ENCODE measurements around the gene TAS2R60. TPM values are rescaled to one million over a fixed set of nuclear protein-coding genes. Genes with fewer than 3 reads are reported as not detected.

TAS2R60 gene
- polyA plus RNA-seq, 3 donors, result 0.35 TPM; not detected in 2

- H3K36me3 Mint-ChIP-seq, result peaks cover 0 to 4% of the 10 kb centered on the region in 2 donors
- no CpG with 5 or more reads among the region's 3 CpGs for WGBS (ENCODE audit: insufficient coverage)
- H3K4me2 ChIP-seq (replicated peaks; ENCODE audit: extremely low read depth, low read length, poor library complexity, severe bottlenecking), result peak overlapping the region; percentile 59
Measured at GRCh38 chr7:143458681-143459080, 15.4 kb downstream of the TAS2R60 start.

GRCh38 chr7:143459359-143459758, 16.1 kb downstream of the TAS2R60 start:
- TF ChIP-seq CTCF (IDR thresholded peaks at IDR 0.05), result no peak
- DNase-seq, result no peak

More at GRCh38 chr7:143458681-143459080, 15.4 kb downstream of the TAS2R60 start:
- Histone ChIP-seq H3K4me3 (replicated peaks in 1 of 3; ENCODE audit: low read depth in 2 of 3, low read length in 3 of 3) (peak overlapping the region in 2 of 3 experiments; percentile 12 to 57), H3K9ac (ENCODE audit: insufficient read depth, low read length, poor library complexity, severe bottlenecking) (peak overlapping the region; percentile 2), H3K79me2 (ENCODE audit: insufficient read depth, low read length) (peaks cover 5% of the 10 kb centered on the region), H3K9me3 (replicated peaks in 1 of 2; ENCODE audit: control insufficient read depth in 1 of 2, insufficient read depth in 1 of 2, low read length in 2 of 2) (peaks cover 0 to 5% of the 10 kb centered on the region in 2 donors), H2AFZ (ENCODE audit: insufficient read depth, low read depth, low read length, poor library complexity, severe bottlenecking) (peak overlapping the region; percentile 61), H3K36me3 (replicated peaks in 1 of 2; ENCODE audit: control insufficient read depth in 1 of 2, insufficient read depth in 2 of 2, low read length in 2 of 2) (no peaks in the 10 kb centered on the region), H3K27ac (ENCODE audit: low read depth in 1 of 2, low read length in 2 of 2) (peak overlapping the region; percentile 41 to 82), H4K20me1 (ENCODE audit: insufficient read depth, low read length) (no peaks in the 10 kb centered on the region), H3K27me3 (ENCODE audit: control insufficient read depth in 2 of 2, insufficient read depth in 2 of 2, low read length in 2 of 2) (no peaks in the 10 kb centered on the region), H3K4me1 (ENCODE audit: control insufficient read depth in 1 of 2, insufficient read depth in 2 of 2, low read length in 2 of 2) (peaks cover 29 to 34% of the 10 kb centered on the region in 2 donors)
- Mint-ChIP-seq H3K27ac (peak overlapping the region in 6 of 7 donors; percentile 72 to 92 (median 84)), H3K4me1 (peaks cover 39% of the 10 kb centered on the region), H3K27me3 (ENCODE audit: low read depth in 3 of 3) (no peaks in the 10 kb centered on the region), H3K4me3 (peak overlapping the region; percentile 32 to 75), H3K9me3 (peaks cover 0 to 9% (median 2%) of the 10 kb centered on the region in 7 donors)
- TF ChIP-seq CTCF (IDR thresholded peaks at IDR 0.05), result no peak
- DNase-seq, result no peak
- intact Hi-C loops (cut with micrococcal nuclease), result no loop called here

More at GRCh38 chr7:143459359-143459758, 16.1 kb downstream of the TAS2R60 start:
- H3K9me3 Mint-ChIP-seq, result peaks cover 0 to 9% (median 2%) of the 10 kb centered on the region in 7 donors
- WGBS (ENCODE audit: insufficient coverage), result 100% methylated on average over 1 of the region's 1 CpG
- Histone ChIP-seq H3K27ac (ENCODE audit: low read depth in 1 of 2, low read length in 2 of 2) (peak overlapping the region in 1 of 2 donors; percentile 82), H3K4me2 (replicated peaks; ENCODE audit: extremely low read depth, low read length, poor library complexity, severe bottlenecking) (no peak overlapping the region), H3K9ac (ENCODE audit: insufficient read depth, low read length, poor library complexity, severe bottlenecking) (no peak overlapping the region), H3K27me3 (ENCODE audit: control insufficient read depth in 2 of 2, insufficient read depth in 2 of 2, low read length in 2 of 2) (no peaks in the 10 kb centered on the region), H3K4me1 (ENCODE audit: control insufficient read depth in 1 of 2, insufficient read depth in 2 of 2, low read length in 2 of 2) (peaks cover 30 to 40% of the 10 kb centered on the region in 2 donors), H3K9me3 (replicated peaks in 1 of 2; ENCODE audit: control insufficient read depth in 1 of 2, insufficient read depth in 1 of 2, low read length in 2 of 2) (peaks cover 0 to 5% of the 10 kb centered on the region in 2 donors), H4K20me1 (ENCODE audit: insufficient read depth, low read length) (no peaks in the 10 kb centered on the region), H3K36me3 (replicated peaks in 1 of 2; ENCODE audit: control insufficient read depth in 1 of 2, insufficient read depth in 2 of 2, low read length in 2 of 2) (no peaks in the 10 kb centered on the region), H3K4me3 (replicated peaks in 1 of 3; ENCODE audit: low read depth in 2 of 3, low read length in 3 of 3) (no peak overlapping the region), H2AFZ (ENCODE audit: insufficient read depth, low read depth, low read length, poor library complexity, severe bottlenecking) (peak overlapping the region; percentile 31), H3K79me2 (ENCODE audit: insufficient read depth, low read length) (peaks cover 9% of the 10 kb centered on the region)
- intact Hi-C loops (cut with micrococcal nuclease), result no loop called here
- H3K4me1 Mint-ChIP-seq, result peaks cover 46% of the 10 kb centered on the region
- no peaks in the 10 kb centered on the region for H3K27me3 Mint-ChIP-seq (ENCODE audit: low read depth in 3 of 3)
- H3K36me3 Mint-ChIP-seq, result peaks cover 0 to 4% of the 10 kb centered on the region in 2 donors
- peak overlapping the region in 5 of 7 donors; percentile 57 to 92 (median 77) for H3K27ac Mint-ChIP-seq
- H3K4me3 Mint-ChIP-seq, result no peak overlapping the region

Data from CD14-positive monocyte (primary cell).